ENCODE results near the gene ADARB1.

The ADARB1 gene

GRCh38 chr21:45209685-45210284, 135.4 kb downstream of the ADARB1 start:
- no peak for DNase-seq

GRCh38 chr21:45210461-45210983, 136.1 kb downstream of the ADARB1 start:
- no peak for DNase-seq

GRCh38 chr21:45211661-45212060, 137.3 kb downstream of the ADARB1 start:
- no peak for DNase-seq

- no peak for DNase-seq
Observed at GRCh38 chr21:45213392-45213791, 139.0 kb downstream of the ADARB1 start.

GRCh38 chr21:45215213-45215612, 140.8 kb downstream of the ADARB1 start:
- DNase-seq, result no peak

GRCh38 chr21:45217010-45217409, 142.6 kb downstream of the ADARB1 start:
- no peak for DNase-seq

- no peak for DNase-seq
Observed at GRCh38 chr21:45219517-45219916, 145.1 kb downstream of the ADARB1 start.

- no peak for DNase-seq
Observed at GRCh38 chr21:45220071-45220481, 145.7 kb downstream of the ADARB1 start.

- DNase-seq, result no peak
Observed at GRCh38 chr21:45220714-45221490, 146.5 kb downstream of the ADARB1 start.

- no peak for DNase-seq
Observed at GRCh38 chr21:45222001-45222400, 147.6 kb downstream of the ADARB1 start.

- DNase-seq, result no peak
Observed at GRCh38 chr21:45223236-45224185, 149.1 kb downstream of the ADARB1 start.

- DNase-seq, result no peak
Observed at GRCh38 chr21:45224189-45224938, 150.0 kb downstream of the ADARB1 start.

GRCh38 chr21:45225041-45225740, 150.8 kb downstream of the ADARB1 start:
- no peak for DNase-seq

- no peak for DNase-seq
Observed at GRCh38 chr21:45225741-45226327, 151.5 kb downstream of the ADARB1 start.

- no peak for DNase-seq
Observed at GRCh38 chr21:45226540-45227326, 152.4 kb downstream of the ADARB1 start.

- DNase-seq, result no peak
Observed at GRCh38 chr21:45227735-45228134, 153.4 kb downstream of the ADARB1 start.

GRCh38 chr21:45228171-45228641, 153.8 kb downstream of the ADARB1 start:
- DNase-seq, result no peak

GRCh38 chr21:45228656-45229240, 154.4 kb downstream of the ADARB1 start:
- DNase-seq, result no peak

GRCh38 chr21:45231705-45232104, 157.3 kb downstream of the ADARB1 start:
- DNase-seq, result no peak

- no peak for DNase-seq
Observed at GRCh38 chr21:45234127-45234526, 159.7 kb downstream of the ADARB1 start.
